ENCODE measurements around the gene NT5DC2.

Gene NT5DC2

GRCh38 chr3:52537165-52537620 is 3.5 kb upstream of the NT5DC2 start:
- TF ChIP-seq CTCF (IDR thresholded peaks at IDR 0.05; ENCODE audit: extremely low read depth, missing control alignments), result no peak
- no peak for DNase-seq (ENCODE audit: low spot score)

DNA sequence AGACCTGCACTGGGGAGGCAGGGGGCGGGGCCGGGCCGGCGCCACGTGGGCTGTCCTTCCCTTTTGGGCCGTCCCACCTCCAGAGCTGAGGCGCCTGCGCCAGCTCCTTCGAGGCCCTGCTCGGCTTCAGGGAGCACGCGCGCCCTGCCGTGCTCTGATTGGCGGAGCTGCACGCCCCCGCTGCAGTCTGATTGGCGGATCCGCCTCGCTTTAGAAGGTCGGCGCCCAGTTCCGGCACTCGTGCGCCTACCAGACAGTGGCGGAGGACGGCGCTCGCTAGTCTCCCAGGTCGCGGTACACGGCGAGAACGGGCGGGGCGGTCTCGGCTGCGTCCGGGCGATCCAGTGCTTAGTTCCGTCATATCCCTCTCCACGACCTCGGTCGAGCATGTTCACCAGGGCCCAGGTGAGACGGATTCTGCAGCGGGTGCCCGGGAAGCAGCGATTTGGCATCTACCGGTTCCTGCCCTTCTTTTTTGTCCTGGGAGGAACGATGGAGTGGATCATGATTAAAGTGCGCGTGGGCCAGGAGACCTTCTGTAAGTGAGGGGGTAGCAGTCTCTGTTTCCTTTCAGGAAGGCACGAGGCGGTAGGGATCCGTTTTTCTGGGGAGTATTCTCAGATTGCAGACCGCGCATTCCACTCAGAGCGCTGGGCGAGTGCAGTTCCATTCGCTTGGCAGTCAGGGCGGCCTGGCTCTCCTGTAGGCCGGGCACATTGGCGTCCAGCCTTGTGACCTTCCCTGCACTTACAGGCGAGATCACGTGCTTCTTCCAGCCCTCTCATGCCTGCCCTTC is 2.9 kb upstream of the NT5DC2 start, which contains the start of gene UQCC5:
Gene UQCC5, plus strand, starts transcription at position 237 of the 796 bp plus-strand sequence. Its CDS starts 151 bp downstream, at position 388.
- peak; percentile 97 for DNase-seq (ENCODE audit: low spot score)
- TF ChIP-seq CTCF (IDR thresholded peaks at IDR 0.05; ENCODE audit: extremely low read depth, missing control alignments), result no peak

GRCh38 chr3:52536112-52536368 is 2.4 kb upstream of the NT5DC2 start:
- TF ChIP-seq CTCF (IDR thresholded peaks at IDR 0.05; ENCODE audit: extremely low read depth, missing control alignments), result no peak
- no peak for DNase-seq (ENCODE audit: low spot score)

- no peak for DNase-seq (ENCODE audit: low spot score)
- no peak for TF ChIP-seq CTCF (IDR thresholded peaks at IDR 0.05; ENCODE audit: extremely low read depth, missing control alignments)
Observed at GRCh38 chr3:52535411-52536111, 1.9 kb upstream of the NT5DC2 start.

GRCh38 chr3:52534281-52535183 is 875 bp upstream of the NT5DC2 start:
- DNase-seq (ENCODE audit: low spot score), result peak; percentile 18
- no peak for TF ChIP-seq CTCF (IDR thresholded peaks at IDR 0.05; ENCODE audit: extremely low read depth, missing control alignments)

- TF ChIP-seq CTCF (IDR thresholded peaks at IDR 0.05; ENCODE audit: extremely low read depth, missing control alignments), result no peak
- peak; percentile 72 for DNase-seq (ENCODE audit: low spot score)
Observed at GRCh38 chr3:52532838-52533622, 627 bp downstream of the NT5DC2 start.

All from GM20000 (cell line).